Effector memory CD8-positive, alpha-beta T cell (primary cell): ENCODE data around the gene LHFPL6.

Source experiments
- ATAC-seq: fragments of 150-1000 bp; cut with Tn5 transposase; replicated peaks from 2 replicates; pipeline ENCODE4 v1.10.0; 2021; ENCODE audit warnings: mild to moderate bottlenecking, moderate library complexity
- DNase-seq, 3 experiments: peaks; one replicate each; pipeline ENCODE4 v3.0.0; 2021
- H3K27ac Mint-ChIP-seq, 2 donors: one replicate each; pipeline ENCODE4 v1.8.0; 2022; ENCODE audit warnings: mild to moderate bottlenecking in 2 of 2, mixed read lengths in 2 of 2, moderate library complexity in 2 of 2
- H3K27me3 Mint-ChIP-seq, 2 donors: one replicate each; pipeline ENCODE4 v1.8.0; 2022; ENCODE audit warnings: mixed read lengths in 2 of 2
- H3K36me3 Mint-ChIP-seq: one replicate; pipeline ENCODE4 v1.8.0; 2022; ENCODE audit warnings: mild to moderate bottlenecking, moderate library complexity, mixed read lengths; ENCODE audit not compliant: insufficient read depth
- H3K4me1 Mint-ChIP-seq, 2 donors: one replicate each; pipeline ENCODE4 v1.8.0; 2022; ENCODE audit warnings: low read depth in 2 of 2, mixed read lengths in 2 of 2
- H3K4me3 Mint-ChIP-seq, 2 donors: one replicate each; pipeline ENCODE4 v1.8.0; 2022; ENCODE audit warnings: mild to moderate bottlenecking in 2 of 2, mixed read lengths in 2 of 2, moderate library complexity in 2 of 2
- H3K9me3 Mint-ChIP-seq, 2 donors: one replicate each; pipeline ENCODE4 v1.8.0; 2022; ENCODE audit warnings: mixed read lengths in 2 of 2
- total RNA-seq, 9 experiments: gene quantifications; one replicate each; lab custom pipeline; 2026; lab: John Stamatoyannopoulos, UW

The LHFPL6 gene
- total RNA-seq, result 0 to 12.4 (median 0.66) reads per million in 9 experiments

DNA sequence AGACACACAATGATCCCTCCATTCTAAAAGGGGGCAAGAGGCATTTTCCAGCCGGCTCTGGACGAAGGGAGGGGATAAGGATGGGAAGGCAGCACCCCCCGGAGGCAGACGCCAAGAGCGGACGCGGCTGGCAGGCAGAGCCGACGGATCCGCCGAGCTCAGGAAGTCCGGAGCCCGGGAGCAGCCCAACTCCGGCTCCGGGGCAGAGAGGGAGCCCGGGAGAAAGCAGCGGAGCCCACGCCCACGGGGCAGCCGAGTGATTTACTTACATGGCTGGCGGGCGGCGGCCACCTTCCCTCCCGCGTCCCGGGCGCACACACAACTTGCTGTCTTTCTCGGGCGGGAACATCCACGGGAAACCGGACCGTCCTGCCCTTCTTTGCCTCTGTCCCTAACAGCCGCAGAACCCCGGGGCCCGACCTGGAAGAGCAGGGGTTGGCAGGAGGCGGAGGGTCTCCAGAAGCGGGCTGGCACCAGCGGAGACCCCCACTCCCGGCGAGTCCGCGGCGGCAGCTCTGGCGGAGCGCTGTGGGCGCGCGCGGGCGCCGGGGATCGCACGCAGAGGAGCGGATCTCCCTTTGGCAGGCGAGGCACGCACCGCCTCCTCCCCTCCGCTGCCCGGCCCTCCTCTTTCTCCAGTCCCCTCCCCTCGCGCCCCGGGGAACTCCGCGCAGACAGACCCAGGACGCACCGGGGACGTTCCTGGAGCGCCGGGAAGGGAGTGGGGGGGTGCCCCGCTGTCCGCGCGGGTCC lies at the start of gene LHFPL6:
TSS of gene LHFPL6 (minus strand) at position 580 of the 753 bp plus-strand sequence.
- ATAC-seq, result peak; percentile 85
- Mint-ChIP-seq H3K36me3 (no peaks in the 10 kb centered on the region), H3K4me3 (peak within 1 kb of the TSS; percentile 59 to 67), H3K9me3 (no peaks in the 10 kb centered on the region), H3K27ac (peak within 1 kb of the TSS in 1 of 2 donors; percentile 35), H3K4me1 (peaks cover 5 to 7% of the 10 kb centered on the region in 2 donors), H3K27me3 (peaks cover 55 to 63% of the 10 kb centered on the region in 2 donors)
- DNase-seq, result peak in 2 of 3 experiments; percentile 10 to 11

DNA sequence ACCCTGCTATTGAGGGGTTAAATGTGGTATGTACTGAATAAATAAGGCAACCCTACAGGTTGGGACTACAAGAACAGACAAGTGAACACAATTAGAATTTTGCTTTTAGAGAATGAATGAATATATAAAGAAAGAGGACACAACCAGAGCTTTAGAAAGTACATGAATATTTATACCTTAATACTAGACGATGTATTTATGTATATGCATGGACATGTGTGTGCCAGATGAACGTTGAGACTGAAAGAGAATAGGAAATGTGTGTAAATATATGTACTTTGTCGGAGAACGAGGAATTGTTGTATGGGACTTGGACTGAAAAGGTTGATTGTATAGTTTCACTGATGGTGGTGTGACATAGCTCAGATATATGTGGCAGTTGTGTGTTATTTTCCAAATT lies 43.1 kb upstream of the LHFPL6 start:
- DNase-seq, result no peak
- peaks cover 13 to 18% of the 10 kb centered on the region in 2 donors for H3K27me3 Mint-ChIP-seq
- H3K4me1 Mint-ChIP-seq, result no peaks in the 10 kb centered on the region
- H3K36me3 Mint-ChIP-seq, result no peaks in the 10 kb centered on the region
- no peak overlapping the region for H3K4me3 Mint-ChIP-seq
- no peaks in the 10 kb centered on the region for H3K9me3 Mint-ChIP-seq
- ATAC-seq, result no peak
- no peak overlapping the region for H3K27ac Mint-ChIP-seq

DNA sequence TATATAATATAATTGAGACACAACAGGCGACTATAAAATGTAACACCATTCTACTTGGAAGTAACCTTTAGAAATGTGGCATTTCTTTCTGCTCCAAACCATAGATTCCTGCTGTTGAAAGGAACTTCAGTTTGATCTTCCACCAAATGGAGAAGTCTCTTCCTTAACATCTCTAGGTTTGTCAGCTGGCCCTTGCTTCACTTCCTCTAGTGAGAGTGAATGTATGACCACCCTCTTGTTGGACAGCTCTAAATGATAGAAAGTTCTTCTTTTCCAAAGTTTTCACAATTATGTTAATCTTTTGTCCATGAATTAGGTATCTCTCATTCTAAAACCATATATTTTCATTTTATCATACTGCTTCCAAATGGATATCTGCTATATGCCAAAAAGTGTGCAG lies 38.7 kb upstream of the LHFPL6 start:
- Mint-ChIP-seq H3K27me3 (peaks cover 35 to 53% of the 10 kb centered on the region in 2 donors), H3K4me1 (no peaks in the 10 kb centered on the region), H3K4me3 (no peak overlapping the region), H3K36me3 (no peaks in the 10 kb centered on the region), H3K9me3 (no peaks in the 10 kb centered on the region), H3K27ac (no peak overlapping the region)
- no peak for ATAC-seq
- no peak for DNase-seq

DNA sequence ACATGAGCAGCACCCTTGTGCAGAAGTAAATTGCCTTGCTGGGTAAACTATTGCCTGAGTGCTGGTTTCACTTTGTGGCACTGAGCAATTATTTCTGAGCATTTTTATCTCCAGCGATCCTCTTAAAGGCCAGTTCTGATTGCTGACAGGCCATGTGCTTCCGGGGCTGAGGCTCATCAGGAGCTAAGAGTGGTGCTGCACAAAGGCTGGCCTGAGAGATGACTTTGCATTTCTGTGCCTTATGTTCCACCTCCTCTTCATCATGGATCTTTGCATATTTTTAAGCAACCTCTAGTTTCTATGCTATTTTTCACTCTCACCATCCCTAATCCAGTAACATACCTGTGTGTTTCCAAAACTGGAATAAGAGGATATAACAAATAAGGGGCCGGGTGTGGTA lies 34.9 kb upstream of the LHFPL6 start:
- H3K36me3 Mint-ChIP-seq, result no peaks in the 10 kb centered on the region
- no peak overlapping the region for H3K27ac Mint-ChIP-seq
- H3K9me3 Mint-ChIP-seq, result no peaks in the 10 kb centered on the region
- peaks cover 0 to 1% of the 10 kb centered on the region in 2 donors for H3K4me1 Mint-ChIP-seq
- peaks cover 48 to 72% of the 10 kb centered on the region in 2 donors for H3K27me3 Mint-ChIP-seq
- no peak for DNase-seq
- no peak for ATAC-seq
- H3K4me3 Mint-ChIP-seq, result no peak overlapping the region

- ATAC-seq, result no peak
- H3K36me3 Mint-ChIP-seq, result no peaks in the 10 kb centered on the region
- peaks cover 50 to 63% of the 10 kb centered on the region in 2 donors for H3K27me3 Mint-ChIP-seq
- no peak for DNase-seq
- H3K27ac Mint-ChIP-seq, result no peak overlapping the region
- H3K4me1 Mint-ChIP-seq, result peaks cover 0 to 1% of the 10 kb centered on the region in 2 donors
- no peak overlapping the region for H3K4me3 Mint-ChIP-seq
- H3K9me3 Mint-ChIP-seq, result peaks cover 0 to 3% of the 10 kb centered on the region in 2 donors
Measured at GRCh38 chr13:39635564-39635963, 32.6 kb upstream of the LHFPL6 start.

GRCh38 chr13:39632994-39633393 lies 30.0 kb upstream of the LHFPL6 start:
- ATAC-seq (no peak), DNase-seq (no peak)
- Mint-ChIP-seq H3K27ac (no peak overlapping the region), H3K36me3 (no peaks in the 10 kb centered on the region), H3K27me3 (peaks cover 39 to 43% of the 10 kb centered on the region in 2 donors), H3K9me3 (peaks cover 0 to 3% of the 10 kb centered on the region in 2 donors), H3K4me1 (peaks cover 1 to 5% of the 10 kb centered on the region in 2 donors), H3K4me3 (no peak overlapping the region)

GRCh38 chr13:39631307-39631706 lies 28.3 kb upstream of the LHFPL6 start:
- H3K27ac Mint-ChIP-seq, result no peak overlapping the region
- DNase-seq (no peak), ATAC-seq (no peak)
- no peak overlapping the region for H3K4me3 Mint-ChIP-seq
- peaks cover 28 to 33% of the 10 kb centered on the region in 2 donors for H3K27me3 Mint-ChIP-seq
- H3K4me1 Mint-ChIP-seq, result peaks cover 1 to 5% of the 10 kb centered on the region in 2 donors
- H3K9me3 Mint-ChIP-seq, result peaks cover 0 to 3% of the 10 kb centered on the region in 2 donors
- H3K36me3 Mint-ChIP-seq, result no peaks in the 10 kb centered on the region

- Mint-ChIP-seq H3K27me3 (peaks cover 25 to 31% of the 10 kb centered on the region in 2 donors), H3K9me3 (no peaks in the 10 kb centered on the region), H3K4me3 (no peak overlapping the region), H3K4me1 (no peaks in the 10 kb centered on the region), H3K27ac (no peak overlapping the region), H3K36me3 (peaks cover 4% of the 10 kb centered on the region)
- DNase-seq, result no peak
- ATAC-seq, result no peak
Measured at GRCh38 chr13:39623466-39623865, 20.5 kb upstream of the LHFPL6 start.

GRCh38 chr13:39618561-39618960 lies 15.6 kb upstream of the LHFPL6 start:
- Mint-ChIP-seq H3K9me3 (no peaks in the 10 kb centered on the region), H3K27ac (no peak overlapping the region), H3K27me3 (peaks cover 37 to 39% of the 10 kb centered on the region in 2 donors), H3K36me3 (peaks cover 4% of the 10 kb centered on the region), H3K4me1 (no peaks in the 10 kb centered on the region), H3K4me3 (no peak overlapping the region)
- DNase-seq (no peak), ATAC-seq (no peak)

GRCh38 chr13:39616087-39616694 lies 13.2 kb upstream of the LHFPL6 start:
- DNase-seq (peak; percentile 28 to 39 (median 35)), ATAC-seq (peak; percentile 74)
- H3K36me3 Mint-ChIP-seq, result peaks cover 4% of the 10 kb centered on the region
- no peak overlapping the region for H3K4me3 Mint-ChIP-seq
- no peak overlapping the region for H3K27ac Mint-ChIP-seq
- no peaks in the 10 kb centered on the region for H3K4me1 Mint-ChIP-seq
- no peaks in the 10 kb centered on the region for H3K9me3 Mint-ChIP-seq
- peaks cover 27 to 35% of the 10 kb centered on the region in 2 donors for H3K27me3 Mint-ChIP-seq

DNA sequence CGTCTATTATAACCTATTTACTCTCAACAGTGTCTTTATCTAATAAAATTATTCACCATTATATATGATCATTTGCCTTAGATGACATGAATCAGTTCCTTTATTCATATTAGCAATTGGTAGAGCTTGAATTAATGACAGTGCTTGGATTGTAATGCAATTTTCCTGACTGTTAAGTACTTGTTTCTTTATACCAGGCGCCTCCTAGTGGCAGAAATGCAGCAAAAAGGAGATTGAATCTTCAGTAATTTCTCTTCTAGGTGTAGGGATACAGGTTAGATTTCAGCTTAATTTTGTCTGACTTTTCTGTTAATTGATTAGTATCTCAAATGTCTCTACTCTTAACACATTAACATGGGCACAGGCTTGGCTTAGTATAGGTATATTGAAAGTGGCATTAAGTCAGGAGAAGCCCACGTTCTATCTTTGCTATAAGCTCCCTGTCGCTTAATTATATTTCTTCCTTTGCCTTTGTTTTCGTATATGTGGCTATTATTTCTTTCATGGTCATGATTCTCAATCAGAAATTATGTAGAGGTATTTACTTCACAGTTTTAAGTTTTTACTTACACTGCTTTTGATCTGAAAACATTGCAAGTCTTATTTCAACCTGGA lies 9.1 kb upstream of the LHFPL6 start:
- Mint-ChIP-seq H3K36me3 (no peaks in the 10 kb centered on the region), H3K9me3 (no peaks in the 10 kb centered on the region), H3K27me3 (peaks cover 16 to 20% of the 10 kb centered on the region in 2 donors), H3K4me1 (no peaks in the 10 kb centered on the region), H3K27ac (no peak overlapping the region), H3K4me3 (no peak overlapping the region)
- ATAC-seq (peak; percentile 47), DNase-seq (peak; percentile 41 to 47 (median 41))

GRCh38 chr13:39607876-39608275 lies 4.9 kb upstream of the LHFPL6 start:
- Mint-ChIP-seq H3K4me1 (peaks cover 0 to 7% of the 10 kb centered on the region in 2 donors), H3K36me3 (no peaks in the 10 kb centered on the region), H3K27ac (no peak overlapping the region), H3K9me3 (no peaks in the 10 kb centered on the region), H3K4me3 (no peak overlapping the region), H3K27me3 (peaks cover 36 to 48% of the 10 kb centered on the region in 2 donors)
- DNase-seq (no peak), ATAC-seq (no peak)

DNA sequence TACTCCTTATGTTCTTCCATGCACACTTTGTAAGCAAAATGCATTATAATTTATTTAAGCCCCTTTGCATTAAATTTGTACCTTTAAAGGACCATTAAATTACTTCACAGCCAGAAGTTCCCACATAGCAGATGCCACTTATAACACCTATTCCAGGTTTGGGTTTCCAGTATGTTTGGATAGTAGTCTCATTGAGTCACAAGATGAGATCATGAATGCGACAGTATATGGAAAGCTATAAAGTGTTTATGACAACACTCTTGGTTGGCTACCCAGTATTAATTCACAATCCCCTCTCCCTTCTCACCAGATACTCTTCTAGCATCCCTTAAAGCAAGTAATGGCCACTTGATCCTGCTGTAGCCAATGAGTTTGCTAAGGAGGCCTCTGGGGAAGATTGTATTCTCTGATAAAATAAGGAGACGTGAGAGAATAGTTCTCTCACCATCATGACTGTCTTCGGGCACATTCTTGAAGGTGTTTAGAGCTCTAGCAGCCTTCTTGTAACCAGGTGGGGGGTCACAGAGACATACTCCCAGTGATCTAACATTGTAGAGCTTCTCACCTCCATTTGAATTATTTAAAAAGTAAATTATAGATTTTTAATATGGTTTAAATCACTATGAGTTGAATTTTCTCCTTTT lies 2.8 kb upstream of the LHFPL6 start:
- peaks cover 50 to 66% of the 10 kb centered on the region in 2 donors for H3K27me3 Mint-ChIP-seq
- no peak overlapping the region for H3K27ac Mint-ChIP-seq
- H3K9me3 Mint-ChIP-seq, result no peaks in the 10 kb centered on the region
- H3K36me3 Mint-ChIP-seq, result no peaks in the 10 kb centered on the region
- no peak overlapping the region for H3K4me3 Mint-ChIP-seq
- no peak for DNase-seq
- peaks cover 5 to 7% of the 10 kb centered on the region in 2 donors for H3K4me1 Mint-ChIP-seq
- ATAC-seq, result no peak
